Measurements from ENCODE around the gene HOXB13.

The HOXB13 gene

GRCh38 chr17:48704361-48705248, 23.9 kb downstream of the HOXB13 start:
- no peak for DNase-seq

- no peak for DNase-seq
Measured at GRCh38 chr17:48701864-48702532, 26.6 kb downstream of the HOXB13 start.

GRCh38 chr17:48693178-48693577, 35.4 kb downstream of the HOXB13 start:
- no peak for DNase-seq

- no peak for DNase-seq
Measured at GRCh38 chr17:48692049-48692448, 36.5 kb downstream of the HOXB13 start.

- DNase-seq, result no peak
Measured at GRCh38 chr17:48690655-48691054, 37.9 kb downstream of the HOXB13 start.

- DNase-seq, result no peak
Measured at GRCh38 chr17:48681609-48682008, 46.9 kb downstream of the HOXB13 start.

GRCh38 chr17:48679385-48680096, 49.0 kb downstream of the HOXB13 start:
- DNase-seq, result no peak

- peak; percentile 58 for DNase-seq
Measured at GRCh38 chr17:48678141-48678971, 50.2 kb downstream of the HOXB13 start.

- DNase-seq, result no peak
Measured at GRCh38 chr17:48676963-48677558, 51.5 kb downstream of the HOXB13 start.
